ENCODE measurements around the gene PCNX3.

The PCNX3 gene

GRCh38 chr11:65607614-65608426 is 7.8 kb upstream of the PCNX3 start:
- no peak for TF ChIP-seq CTCF (IDR thresholded peaks at IDR 0.05; ENCODE audit: extremely low read depth, insufficient read depth, missing control alignments)
- DNase-seq (ENCODE audit: low spot score), result no peak
- in situ Hi-C loops (cut with MboI; ENCODE audit: low pct_unique_long_range_greater_than_20kb, low sequenced_read_pairs, unreplicated experiment), result no loop called here

GRCh38 chr11:65609229-65609628 is 6.3 kb upstream of the PCNX3 start:
- TF ChIP-seq CTCF (IDR thresholded peaks at IDR 0.05; ENCODE audit: extremely low read depth, insufficient read depth, missing control alignments), result no peak
- no peak for DNase-seq (ENCODE audit: low spot score)
- in situ Hi-C loops (cut with MboI; ENCODE audit: low pct_unique_long_range_greater_than_20kb, low sequenced_read_pairs, unreplicated experiment), result no loop called here

- in situ Hi-C loops (cut with MboI; ENCODE audit: low pct_unique_long_range_greater_than_20kb, low sequenced_read_pairs, unreplicated experiment), result no loop called here
- no peak for TF ChIP-seq CTCF (IDR thresholded peaks at IDR 0.05; ENCODE audit: extremely low read depth, insufficient read depth, missing control alignments)
- DNase-seq (ENCODE audit: low spot score), result no peak
Measured at GRCh38 chr11:65609665-65610064, 5.9 kb upstream of the PCNX3 start.

GRCh38 chr11:65610404-65610803 is 5.2 kb upstream of the PCNX3 start:
- in situ Hi-C loops (cut with MboI; ENCODE audit: low pct_unique_long_range_greater_than_20kb, low sequenced_read_pairs, unreplicated experiment), result no loop called here
- no peak for DNase-seq (ENCODE audit: low spot score)
- no peak for TF ChIP-seq CTCF (IDR thresholded peaks at IDR 0.05; ENCODE audit: extremely low read depth, insufficient read depth, missing control alignments)

GRCh38 chr11:65611028-65611757 is 4.4 kb upstream of the PCNX3 start:
- no peak for DNase-seq (ENCODE audit: low spot score)
- TF ChIP-seq CTCF (IDR thresholded peaks at IDR 0.05; ENCODE audit: extremely low read depth, insufficient read depth, missing control alignments), result no peak
- in situ Hi-C loops (cut with MboI; ENCODE audit: low pct_unique_long_range_greater_than_20kb, low sequenced_read_pairs, unreplicated experiment), result no loop called here

GRCh38 chr11:65611758-65612603 is 3.6 kb upstream of the PCNX3 start:
- in situ Hi-C loops (cut with MboI; ENCODE audit: low pct_unique_long_range_greater_than_20kb, low sequenced_read_pairs, unreplicated experiment), result no loop called here
- DNase-seq (ENCODE audit: low spot score), result no peak
- TF ChIP-seq CTCF (IDR thresholded peaks at IDR 0.05; ENCODE audit: extremely low read depth, insufficient read depth, missing control alignments), result no peak
